ENCODE data around the gene CHP1.
"Not testable (repeated sequence)": the region's sequence is repeated elsewhere in the genome, so short reads cannot be mapped to it uniquely, and the experiment has no call there.

DNA sequence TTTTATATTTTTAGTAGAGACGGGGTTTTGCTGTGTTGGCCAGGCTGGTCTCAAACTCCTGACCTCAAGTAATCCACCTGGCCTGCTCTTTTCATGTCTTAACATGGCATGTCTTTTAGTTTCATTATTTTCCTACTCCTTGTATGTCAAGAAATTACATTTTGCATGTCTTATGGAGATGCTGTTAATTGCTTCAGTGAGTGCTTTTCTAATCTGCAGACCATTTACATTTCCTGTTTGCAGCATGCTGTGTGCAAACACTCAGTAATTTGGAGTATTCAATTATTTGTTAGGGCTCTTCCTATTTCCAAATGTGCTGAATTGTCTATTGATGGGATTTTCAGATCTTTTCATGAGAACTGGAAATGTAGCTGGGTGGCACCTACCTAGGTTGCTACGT is 70.1 kb downstream of the CHP1 start:
- TF ChIP-seq, protein P1, sequence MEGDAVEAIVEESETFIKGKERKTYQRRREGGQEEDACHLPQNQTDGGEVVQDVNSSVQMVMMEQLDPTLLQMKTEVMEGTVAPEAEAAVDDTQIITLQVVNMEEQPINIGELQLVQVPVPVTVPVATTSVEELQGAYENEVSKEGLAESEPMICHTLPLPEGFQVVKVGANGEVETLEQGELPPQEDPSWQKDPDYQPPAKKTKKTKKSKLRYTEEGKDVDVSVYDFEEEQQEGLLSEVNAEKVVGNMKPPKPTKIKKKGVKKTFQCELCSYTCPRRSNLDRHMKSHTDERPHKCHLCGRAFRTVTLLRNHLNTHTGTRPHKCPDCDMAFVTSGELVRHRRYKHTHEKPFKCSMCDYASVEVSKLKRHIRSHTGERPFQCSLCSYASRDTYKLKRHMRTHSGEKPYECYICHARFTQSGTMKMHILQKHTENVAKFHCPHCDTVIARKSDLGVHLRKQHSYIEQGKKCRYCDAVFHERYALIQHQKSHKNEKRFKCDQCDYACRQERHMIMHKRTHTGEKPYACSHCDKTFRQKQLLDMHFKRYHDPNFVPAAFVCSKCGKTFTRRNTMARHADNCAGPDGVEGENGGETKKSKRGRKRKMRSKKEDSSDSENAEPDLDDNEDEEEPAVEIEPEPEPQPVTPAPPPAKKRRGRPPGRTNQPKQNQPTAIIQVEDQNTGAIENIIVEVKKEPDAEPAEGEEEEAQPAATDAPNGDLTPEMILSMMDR (IDR thresholded peaks at IDR 0.05; ENCODE audit: low read length) = not testable (repeated sequence)
- not testable (repeated sequence) for TF ChIP-seq EZH2 (IDR thresholded peaks at IDR 0.05; ENCODE audit: borderline replicate concordance, low read length)

Data from OCI-LY1 (cell line).